GM21723 (cell line): ENCODE data around the gene UBALD1.
"Not testable (repeated sequence)": the region's sequence is repeated elsewhere in the genome, so short reads cannot be mapped to it uniquely, and the experiment has no call there.

Experiments
- ATAC-seq: cut with Tn5 transposase; IDR thresholded peaks from one replicate; pipeline ENCODE4 v1.9.1; 2021; ENCODE audit warnings: mild to moderate bottlenecking, moderate library complexity; ENCODE audit not compliant: unreplicated experiment

Gene UBALD1

GRCh38 chr16:4614571-4615383, at the start of gene UBALD1:
UBALD1 (minus strand) TSS chr16:4614888; CDS start chr16:4614797, 91 bp downstream.
- ATAC-seq, result peak; percentile 59

- no peak for ATAC-seq
Measured at GRCh38 chr16:4663777-4664465, 49.2 kb upstream of the UBALD1 start.

GRCh38 chr16:4663465-4663776, 48.7 kb upstream of the UBALD1 start:
- ATAC-seq, result no peak

GRCh38 chr16:4661661-4662060, 47.0 kb upstream of the UBALD1 start:
- ATAC-seq, result no peak

GRCh38 chr16:4660454-4661007, 45.8 kb upstream of the UBALD1 start:
- no peak for ATAC-seq

GRCh38 chr16:4659363-4660353, 45.0 kb upstream of the UBALD1 start:
- no peak for ATAC-seq

- no peak for ATAC-seq
Measured at GRCh38 chr16:4656695-4657686, 42.3 kb upstream of the UBALD1 start.

GRCh38 chr16:4656221-4656620, 41.5 kb upstream of the UBALD1 start:
- no peak for ATAC-seq

GRCh38 chr16:4655801-4656200, 41.1 kb upstream of the UBALD1 start:
- ATAC-seq, result no peak

GRCh38 chr16:4654964-4655590, 40.4 kb upstream of the UBALD1 start:
- ATAC-seq, result no peak

GRCh38 chr16:4654011-4654963, 39.6 kb upstream of the UBALD1 start:
- ATAC-seq, result no peak

- no peak for ATAC-seq
Measured at GRCh38 chr16:4652561-4652960, 37.9 kb upstream of the UBALD1 start.

- ATAC-seq, result no peak
Measured at GRCh38 chr16:4651827-4652226, 37.1 kb upstream of the UBALD1 start.

GRCh38 chr16:4650443-4651074, 35.9 kb upstream of the UBALD1 start:
- not testable (repeated sequence) for ATAC-seq

- no peak for ATAC-seq
Measured at GRCh38 chr16:4649744-4650442, 35.2 kb upstream of the UBALD1 start.

- ATAC-seq, result no peak
Measured at GRCh38 chr16:4648917-4649316, 34.2 kb upstream of the UBALD1 start.

GRCh38 chr16:4647644-4647980, 32.9 kb upstream of the UBALD1 start:
- ATAC-seq, result no peak
